HG02885 (cell line): Measurements from ENCODE around the gene PSG7.
"Not testable (repeated sequence)": the region's sequence is repeated elsewhere in the genome, so short reads cannot be mapped to it uniquely, and the experiment has no call there.

Experiments
- ATAC-seq: cut with Tn5 transposase; IDR thresholded peaks from one replicate; pipeline ENCODE4 v1.9.1; 2021; ENCODE audit warnings: mild to moderate bottlenecking; ENCODE audit not compliant: unreplicated experiment, poor library complexity

PSG7 gene

DNA sequence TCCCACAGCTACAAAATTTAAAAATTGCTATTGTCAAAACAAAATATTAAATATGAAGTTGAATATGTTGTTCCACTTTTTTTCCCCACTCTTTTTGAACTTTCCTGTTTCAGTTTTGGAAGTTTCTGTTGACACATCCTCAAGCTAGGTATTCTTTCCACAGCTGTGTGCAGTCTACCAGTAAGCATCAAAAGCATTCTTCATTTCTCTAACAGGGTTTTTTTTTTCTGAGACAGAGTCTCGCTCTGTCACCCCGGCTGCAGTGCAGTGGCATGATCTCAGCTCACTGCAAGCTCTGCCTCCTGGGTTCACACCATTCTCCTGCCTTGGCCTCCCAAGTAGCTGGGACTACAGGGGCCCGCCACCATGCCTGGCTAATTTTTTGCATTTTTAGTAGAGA is 62.9 kb downstream of the PSG7 start:
- ATAC-seq, result not testable (repeated sequence)
